Large intestine (tissue), 3 donors: ENCODE data around the gene PRDM16. TPM values are rescaled to one million over a fixed set of nuclear protein-coding genes. Genes with fewer than 3 reads are reported as not detected.

Experiments used
- DNase-seq, 2 donors: peaks; one replicate each; pipeline versions ENCODE4 v3.0.0 to v3.0.0-alpha.2; 2013
- H3K27ac ChIP-seq: one replicate; pipeline ENCODE4 v1.5.1; 2013; ENCODE audit warnings: low read length
- H3K27me3 ChIP-seq: 2 replicates; pipeline ENCODE4 v1.6.1; 2013; ENCODE audit warnings: low read length; ENCODE audit not compliant: control insufficient read depth, insufficient read depth
- H3K36me3 ChIP-seq: 2 replicates; pipeline ENCODE4 v1.6.1; 2013; ENCODE audit warnings: low read length; ENCODE audit not compliant: control insufficient read depth, insufficient read depth
- H3K4me1 ChIP-seq: one replicate; pipeline ENCODE4 v1.6.1; 2013; ENCODE audit warnings: low read length; ENCODE audit not compliant: control insufficient read depth, insufficient read depth
- H3K4me3 ChIP-seq: one replicate; pipeline ENCODE4 v1.5.1; 2013; ENCODE audit warnings: low read length
- H3K9me3 ChIP-seq: one replicate; pipeline ENCODE4 v1.6.1; 2013; ENCODE audit warnings: mild to moderate bottlenecking, low read depth, low read length, moderate library complexity; ENCODE audit not compliant: control insufficient read depth
- WGBS: methylation state at CpG from one replicate; pipeline ENCODE4 v1.1.5; 2013; ENCODE audit warnings: low lambda C conversion rate; ENCODE audit not compliant: insufficient coverage; 5-methylcytosine and 5-hydroxymethylcytosine counted together
- polyA plus RNA-seq: library from polyadenylated mRNA; unstranded; fragments of 120-200 nt; gene quantifications from one replicate; pipeline ENCODE4 v1.2.1, GENCODE V29; 2013

PRDM16 gene
- polyA plus RNA-seq, 1 donor, result 20.6 TPM

DNA sequence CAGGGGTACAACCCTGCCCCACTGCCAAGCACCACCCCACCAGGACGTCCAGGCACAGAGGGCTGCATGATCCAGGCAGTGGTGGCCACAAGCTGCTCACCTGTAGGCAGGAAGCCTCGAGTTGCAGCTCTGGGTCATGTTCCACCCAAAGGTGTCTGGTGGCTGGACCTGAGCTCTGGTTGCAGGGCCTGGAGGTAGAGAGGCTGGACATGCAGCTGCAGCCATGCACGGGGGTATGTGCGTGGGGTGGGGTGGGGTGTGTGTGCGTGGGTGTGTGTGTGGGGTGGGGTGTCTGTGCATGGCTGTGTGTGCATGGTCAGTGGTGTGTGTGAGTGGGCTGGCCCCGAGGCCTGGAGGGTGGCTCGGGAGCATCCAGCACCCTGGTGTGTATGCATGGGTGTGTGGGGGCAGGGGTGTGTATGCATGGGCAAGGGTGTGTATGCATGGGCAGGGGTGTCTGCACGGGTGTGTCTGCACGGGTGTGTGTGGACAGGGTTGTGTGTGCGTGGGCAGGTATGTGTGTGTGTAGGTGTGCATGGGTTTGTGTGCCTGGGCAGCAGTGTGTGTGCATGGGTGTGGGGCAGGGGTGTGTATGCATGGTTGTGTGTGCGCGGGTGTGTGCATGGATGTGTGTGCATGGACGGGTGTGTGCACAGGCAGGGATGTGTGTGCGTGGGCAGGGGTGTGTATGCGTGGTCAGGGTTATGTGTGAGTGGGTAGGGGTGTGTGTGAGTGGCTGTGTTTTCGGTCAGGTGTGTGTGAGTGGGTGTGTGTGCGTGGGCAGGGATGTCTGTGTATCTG, 401.0 kb downstream of the PRDM16 start:
- Histone ChIP-seq H3K4me1 (peaks cover 12% of the 10 kb centered on the region), H3K9me3 (no peaks in the 10 kb centered on the region), H3K27ac (no peak overlapping the region), H3K4me3 (no peak overlapping the region), H3K27me3 (no peaks in the 10 kb centered on the region), H3K36me3 (peaks cover 60% of the 10 kb centered on the region)
- DNase-seq, result no peak
- WGBS, result 100% methylated on average over 1 of the region's 17 CpGs

DNA sequence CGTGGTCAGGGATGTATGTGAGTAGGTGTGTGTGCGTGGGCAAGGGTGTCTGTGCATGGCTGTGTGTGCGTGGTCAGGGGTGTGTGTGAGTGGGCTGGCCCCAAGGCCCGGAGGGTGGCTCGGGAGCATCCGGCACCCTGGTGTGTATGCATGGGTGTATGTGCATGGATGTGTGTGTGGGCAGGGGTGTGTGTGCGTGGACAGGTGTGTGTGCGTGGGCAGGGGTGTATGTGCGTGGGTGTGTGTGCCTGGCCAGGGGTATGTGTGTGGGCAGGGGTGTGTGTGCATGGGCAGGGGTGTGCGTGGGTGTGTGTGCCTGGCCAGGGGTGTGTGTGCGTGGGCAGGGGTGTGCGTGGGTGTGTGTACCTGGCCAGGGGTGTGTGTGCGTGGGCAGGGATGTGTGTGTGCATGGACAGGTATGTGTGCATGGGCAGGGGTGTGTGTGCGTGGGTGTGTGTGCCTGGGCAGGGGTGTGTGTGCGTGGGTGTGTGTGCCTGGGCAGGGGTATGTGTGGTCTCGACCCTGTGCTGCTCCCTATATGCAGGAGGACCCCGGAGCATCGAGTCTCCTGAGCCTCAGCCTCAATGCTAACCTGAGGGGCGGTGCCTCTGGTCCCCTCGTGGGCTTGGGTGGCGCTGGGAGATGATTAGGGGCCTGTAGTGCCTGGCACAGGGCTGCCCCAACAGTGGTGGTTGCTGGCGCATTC, 401.8 kb downstream of the PRDM16 start:
- Histone ChIP-seq H3K4me1 (peaks cover 12% of the 10 kb centered on the region), H3K9me3 (no peaks in the 10 kb centered on the region), H3K27me3 (no peaks in the 10 kb centered on the region), H3K4me3 (no peak overlapping the region), H3K36me3 (peaks cover 60% of the 10 kb centered on the region), H3K27ac (peak overlapping the region; percentile 36)
- no peak for DNase-seq
- WGBS, result no CpG with 5 or more reads among the region's 22 CpGs

DNA sequence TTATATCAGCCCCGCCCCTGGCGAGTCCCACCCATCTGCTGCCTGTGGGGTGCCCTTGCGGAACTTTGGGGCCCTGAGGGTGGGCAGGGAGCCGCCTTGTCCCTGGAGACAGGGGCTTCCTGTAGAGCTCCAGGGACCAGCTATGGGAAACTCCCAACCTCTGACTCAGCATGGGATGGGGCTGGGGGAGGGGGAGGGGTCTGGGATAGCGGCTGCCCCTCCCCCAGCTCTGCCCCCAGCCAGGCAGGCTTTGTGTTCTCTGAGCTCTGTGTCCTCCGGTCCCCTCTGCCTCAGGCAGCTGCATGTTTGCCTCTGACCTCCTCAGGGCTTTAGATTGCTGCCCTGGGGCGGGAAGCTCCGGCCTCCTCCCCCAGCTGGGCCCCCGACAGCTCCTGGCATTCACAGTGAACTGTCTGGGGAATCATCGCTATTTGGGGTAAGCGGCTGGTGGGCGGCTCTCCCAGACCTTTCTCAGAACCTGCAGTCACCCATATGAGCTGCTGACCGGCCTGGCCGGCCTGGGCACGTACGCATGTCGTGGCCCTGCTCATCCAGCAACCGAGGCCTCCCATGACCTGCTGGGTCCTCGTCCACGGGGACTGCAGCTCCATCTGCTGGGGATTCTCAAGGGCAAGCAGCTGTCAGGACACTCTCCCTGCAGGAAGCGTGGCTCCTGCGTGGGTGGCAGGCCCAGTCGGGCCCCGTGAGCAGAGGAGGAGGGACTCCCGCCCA, 402.5 kb downstream of the PRDM16 start:
- no peaks in the 10 kb centered on the region for H3K27me3 ChIP-seq
- no CpG with 5 or more reads among the region's 25 CpGs for WGBS
- DNase-seq, result peak in 1 of 2 donors; percentile 59

DNA sequence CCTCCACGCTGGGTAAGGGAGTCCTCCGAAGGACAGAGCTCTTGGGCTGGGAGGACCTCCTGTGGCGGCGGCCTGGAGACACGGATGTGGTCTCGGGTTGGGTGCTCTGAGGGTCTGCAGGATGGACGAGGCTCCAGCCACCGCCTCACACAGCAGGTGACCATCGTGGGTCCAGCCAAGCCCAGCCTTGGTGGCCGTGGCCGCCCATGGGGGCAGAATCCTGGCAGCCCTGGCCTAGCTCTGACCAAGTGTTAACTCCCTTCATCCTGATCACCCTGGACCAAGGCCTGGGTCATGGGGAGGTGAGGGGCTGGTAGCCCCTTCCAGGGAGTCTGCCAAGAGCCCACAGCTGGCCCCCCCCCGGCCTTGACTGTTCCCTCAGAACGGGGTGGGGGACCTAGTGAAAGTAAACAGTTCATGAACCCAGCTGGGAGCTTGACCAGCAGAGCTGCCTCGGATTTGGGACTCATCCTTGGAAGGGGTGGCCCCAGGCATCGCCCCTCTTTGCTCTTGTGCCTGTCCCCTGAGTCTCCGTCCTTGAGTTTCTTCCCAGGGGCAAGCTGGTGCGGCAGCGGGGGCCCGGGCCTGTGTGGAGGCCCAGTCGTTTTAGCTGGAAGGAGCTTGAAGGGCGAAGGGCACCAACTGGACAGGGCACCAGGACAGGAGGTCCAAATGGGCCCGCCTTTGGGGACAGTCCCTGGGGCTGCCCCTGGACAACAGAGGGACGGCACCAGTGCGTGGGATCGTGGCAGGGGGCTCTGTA, 403.3 kb downstream of the PRDM16 start:
- no CpG with 5 or more reads among the region's 25 CpGs for WGBS
- Histone ChIP-seq H3K36me3 (peaks cover 58% of the 10 kb centered on the region), H3K4me1 (peaks cover 12% of the 10 kb centered on the region), H3K4me3 (no peak overlapping the region), H3K27ac (no peak overlapping the region), H3K27me3 (no peaks in the 10 kb centered on the region), H3K9me3 (no peaks in the 10 kb centered on the region)
- no peak for DNase-seq

More for the DNA sequence above, 402.5 kb downstream of the PRDM16 start:
- no peak overlapping the region for H3K4me3 ChIP-seq
- H3K9me3 ChIP-seq, result no peaks in the 10 kb centered on the region
- peak overlapping the region; percentile 36 for H3K27ac ChIP-seq
- H3K4me1 ChIP-seq, result peaks cover 12% of the 10 kb centered on the region
- peaks cover 63% of the 10 kb centered on the region for H3K36me3 ChIP-seq

DNA sequence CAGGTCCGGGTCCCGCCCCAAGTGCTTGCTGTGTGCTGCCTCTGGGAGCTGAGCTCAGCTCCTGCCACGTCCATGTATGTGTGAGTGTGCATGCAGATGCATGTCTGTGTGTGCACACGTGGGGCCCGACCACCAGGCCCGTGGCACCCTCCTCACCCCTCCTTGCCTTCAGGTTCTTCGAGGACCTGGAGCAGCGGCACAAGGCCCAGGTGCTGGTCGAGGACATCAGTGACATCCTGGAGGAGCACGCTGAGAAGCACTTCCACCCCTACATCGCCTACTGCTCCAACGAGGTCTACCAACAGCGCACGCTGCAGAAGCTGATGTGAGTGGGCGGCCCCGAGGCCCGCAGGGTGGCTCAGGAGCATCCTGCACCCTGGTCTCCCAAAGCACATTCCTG, 403.9 kb downstream of the PRDM16 start:
- WGBS, result no CpG with 5 or more reads among the region's 17 CpGs
- peaks cover 55% of the 10 kb centered on the region for H3K36me3 ChIP-seq
- no peak overlapping the region for H3K4me3 ChIP-seq
- no peaks in the 10 kb centered on the region for H3K9me3 ChIP-seq
- H3K27ac ChIP-seq, result no peak overlapping the region
- no peak for DNase-seq
- H3K4me1 ChIP-seq, result peaks cover 12% of the 10 kb centered on the region
- no peaks in the 10 kb centered on the region for H3K27me3 ChIP-seq

DNA sequence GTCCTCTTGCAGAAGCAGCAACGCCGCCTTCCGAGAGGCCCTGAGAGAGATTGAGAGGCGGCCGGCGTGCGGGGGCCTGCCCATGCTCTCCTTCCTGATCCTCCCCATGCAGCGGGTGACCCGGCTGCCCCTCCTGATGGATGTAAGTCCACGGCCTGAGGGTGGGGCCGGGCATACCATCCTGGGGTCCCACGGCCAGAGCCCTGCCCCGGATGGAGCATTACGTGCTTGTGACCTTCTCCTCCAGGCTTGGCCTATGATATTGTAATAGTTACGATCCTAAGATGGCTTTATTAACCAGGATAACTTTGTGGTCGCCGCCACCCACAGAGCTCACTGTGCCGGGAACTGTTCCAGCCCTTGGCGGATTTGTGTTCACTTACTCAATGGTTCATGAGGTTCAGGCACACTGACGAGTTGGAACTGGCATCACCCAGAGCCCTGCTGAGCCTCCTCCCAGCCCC, 404.4 kb downstream of the PRDM16 start:
- Histone ChIP-seq H3K4me3 (no peak overlapping the region), H3K27me3 (no peaks in the 10 kb centered on the region), H3K9me3 (no peaks in the 10 kb centered on the region), H3K27ac (no peak overlapping the region), H3K36me3 (peaks cover 55% of the 10 kb centered on the region), H3K4me1 (peaks cover 12% of the 10 kb centered on the region)
- no peak for DNase-seq
- no CpG with 5 or more reads among the region's 20 CpGs for WGBS

DNA sequence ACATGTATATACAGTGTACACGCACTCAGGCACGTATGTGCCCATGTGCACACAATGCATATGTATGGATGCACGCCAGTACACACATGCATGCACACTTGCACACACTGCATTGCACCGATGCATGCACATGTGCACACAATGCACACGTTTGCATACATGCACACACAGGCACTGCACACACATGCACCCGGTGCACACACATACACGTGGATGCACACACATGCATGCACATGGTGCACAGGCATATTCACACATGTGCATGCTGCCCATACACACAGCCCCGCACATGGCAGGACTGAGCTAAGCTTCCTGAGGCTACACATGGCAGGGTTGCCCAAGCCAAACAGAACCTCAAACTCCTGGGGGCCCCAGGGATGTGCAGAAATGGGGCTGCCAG, 405.0 kb downstream of the PRDM16 start:
- H3K27ac ChIP-seq, result no peak overlapping the region
- no peak overlapping the region for H3K4me3 ChIP-seq
- H3K4me1 ChIP-seq, result peaks cover 12% of the 10 kb centered on the region
- no CpG with 5 or more reads among the region's 8 CpGs for WGBS
- H3K27me3 ChIP-seq, result no peaks in the 10 kb centered on the region
- H3K9me3 ChIP-seq, result no peaks in the 10 kb centered on the region
- H3K36me3 ChIP-seq, result peaks cover 53% of the 10 kb centered on the region
- no peak for DNase-seq

DNA sequence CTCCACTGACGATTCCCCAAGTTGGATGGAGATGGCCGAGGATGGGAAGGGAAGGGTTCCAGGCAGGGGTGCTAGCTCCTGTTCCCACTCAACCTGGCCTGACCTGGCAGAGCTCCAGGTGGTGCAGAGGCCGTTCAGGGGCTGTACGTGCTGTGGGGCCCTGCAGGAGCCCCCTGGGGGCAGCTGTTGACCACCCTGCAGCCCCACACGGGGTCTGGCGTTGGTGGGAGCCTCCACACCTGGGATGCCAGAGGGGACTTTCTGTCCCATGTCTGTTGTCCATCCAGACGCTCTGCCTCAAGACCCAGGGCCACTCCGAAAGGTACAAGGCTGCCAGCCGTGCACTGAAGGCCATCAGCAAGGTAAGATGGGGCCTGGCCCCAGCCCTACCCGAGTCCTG, 405.4 kb downstream of the PRDM16 start:
- Histone ChIP-seq H3K9me3 (peaks cover 2% of the 10 kb centered on the region), H3K36me3 (peaks cover 53% of the 10 kb centered on the region), H3K27me3 (no peaks in the 10 kb centered on the region), H3K4me1 (peaks cover 12% of the 10 kb centered on the region), H3K4me3 (no peak overlapping the region), H3K27ac (no peak overlapping the region)
- DNase-seq, result no peak
- no CpG with 5 or more reads among the region's 10 CpGs for WGBS

DNA sequence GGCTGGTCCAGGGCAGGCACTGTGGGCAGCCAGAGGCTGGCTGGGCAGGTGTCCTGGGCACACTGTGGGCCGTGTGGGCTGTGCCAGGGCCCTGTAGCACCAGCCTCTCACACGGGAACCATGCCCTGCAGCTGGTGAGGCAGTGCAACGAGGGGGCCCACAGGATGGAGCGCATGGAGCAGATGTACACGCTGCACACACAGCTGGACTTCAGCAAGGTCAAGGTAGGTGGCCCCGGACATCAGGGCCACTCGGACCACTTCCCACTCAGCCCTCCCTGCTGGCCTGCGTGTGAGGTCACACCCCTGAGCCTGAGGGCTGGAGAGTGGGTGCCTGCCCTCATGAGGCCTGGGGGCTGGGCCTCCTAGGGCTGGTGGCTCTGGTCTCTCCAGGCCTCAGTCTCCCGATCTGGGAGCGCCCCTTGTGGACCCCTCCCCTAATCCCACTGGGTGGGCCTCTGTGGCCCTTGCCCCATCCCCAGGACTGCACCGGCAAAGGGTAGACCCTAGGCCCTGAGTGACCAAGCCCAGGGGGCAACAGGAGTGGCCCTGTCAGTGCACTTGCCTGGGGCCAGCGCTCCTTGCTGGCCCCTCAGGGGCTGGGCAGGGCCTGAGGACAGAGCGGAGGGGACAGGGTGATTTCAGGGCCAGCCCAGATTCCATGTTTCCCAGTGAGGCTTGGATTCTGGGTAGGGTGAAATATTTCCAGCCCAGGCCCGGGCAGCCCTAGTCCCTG, 407.0 kb downstream of the PRDM16 start:
- peaks cover 4% of the 10 kb centered on the region for H3K9me3 ChIP-seq
- no peak overlapping the region for H3K27ac ChIP-seq
- no peak for DNase-seq
- peaks cover 54% of the 10 kb centered on the region for H3K36me3 ChIP-seq
- no peaks in the 10 kb centered on the region for H3K27me3 ChIP-seq
- H3K4me1 ChIP-seq, result peaks cover 19% of the 10 kb centered on the region
- H3K4me3 ChIP-seq, result no peak overlapping the region
- WGBS, result no CpG with 5 or more reads among the region's 14 CpGs
